A549 (cell line): Measurements from ENCODE around the gene ZCCHC24.

Experiments used
- CBX2 ChIP-seq: fragments of 200-600 bp; sonication (generic); IDR thresholded peaks from 2 replicates; pipeline ENCODE4 v1.6.1; 2016; ENCODE audit warnings: low read depth, mild to moderate bottlenecking, borderline replicate concordance
- EP300 ChIP-seq, 2 experiments: fragments of >200 bp; sonication (Bioruptor Twin); formaldehyde crosslinking; IDR thresholded peaks; 2 replicates in 1 of 2; 3 replicates in 1 of 2; pipeline ENCODE4 v1.6.1; 2016 to 2017
- MAFK ChIP-seq: fragments of 450-650 bp; IDR thresholded peaks from 2 replicates; pipeline ENCODE4 v1.6.1; 2014; ENCODE audit not compliant: partially characterized antibody
- MYC ChIP-seq: IDR thresholded peaks from 2 replicates; pipeline ENCODE4 v1.6.1; 2012; ENCODE audit warnings: mild to moderate bottlenecking, inconsistent platforms, low read length, improper control_type of control experiment, borderline replicate concordance
- POLR2A ChIP-seq: IDR thresholded peaks from 2 replicates; pipeline ENCODE4 v1.6.1; 2012; ENCODE audit warnings: mild to moderate bottlenecking, low read length
- POLR2AphosphoS2 ChIP-seq: conservative IDR thresholded peaks from 2 replicates; pipeline ENCODE4 v1.6.1; 2012; ENCODE audit warnings: low read length, improper control_type of control experiment, inconsistent platforms
- RARB ChIP-seq: fragments of 250-450 bp; sonication (Bioruptor Pico); IDR thresholded peaks from 2 replicates; pipeline ENCODE4 v1.8.0; 2021; ENCODE audit warnings: mild to moderate bottlenecking, moderate library complexity
- RFX5 ChIP-seq: fragments of 450-650 bp; IDR thresholded peaks from 2 replicates; pipeline ENCODE4 v1.7.1; 2014; ENCODE audit warnings: antibody characterized with exemption, mild to moderate bottlenecking, moderate library complexity
- TFCP2L1 ChIP-seq: fragments of 250-450 bp; sonication (Bioruptor Pico); IDR thresholded peaks from 2 replicates; pipeline ENCODE4 v1.5.0; 2021; ENCODE audit warnings: mild to moderate bottlenecking
- TF ChIP-seq, protein P1 (sequence below): fragments of 150-350 bp; IDR thresholded peaks from 2 replicates; pipeline ENCODE4 v1.6.1; 2014; ENCODE audit warnings: low read depth, mild to moderate bottlenecking, low read length
- TF ChIP-seq, protein P2 (sequence below): fragments of >200 bp; sonication (Bioruptor Twin); formaldehyde crosslinking; IDR thresholded peaks from 3 replicates; pipeline ENCODE4 v1.5.1; 2016
- TF ChIP-seq, protein P3 (sequence below): fragments of 200-600 bp; sonication (generic); IDR thresholded peaks from 2 replicates; pipeline ENCODE4 v1.6.1; 2016; ENCODE audit warnings: antibody characterized with exemption, mild to moderate bottlenecking, moderate library complexity
- TF ChIP-seq, protein P4 (sequence below): IDR thresholded peaks from 2 replicates; pipeline ENCODE4 v1.6.1; 2012
- TF ChIP-seq, protein P5 (sequence below): fragments of 450-650 bp; IDR thresholded peaks from 2 replicates; pipeline ENCODE4 v1.6.1; 2014; ENCODE audit warnings: antibody characterized with exemption

DNA sequence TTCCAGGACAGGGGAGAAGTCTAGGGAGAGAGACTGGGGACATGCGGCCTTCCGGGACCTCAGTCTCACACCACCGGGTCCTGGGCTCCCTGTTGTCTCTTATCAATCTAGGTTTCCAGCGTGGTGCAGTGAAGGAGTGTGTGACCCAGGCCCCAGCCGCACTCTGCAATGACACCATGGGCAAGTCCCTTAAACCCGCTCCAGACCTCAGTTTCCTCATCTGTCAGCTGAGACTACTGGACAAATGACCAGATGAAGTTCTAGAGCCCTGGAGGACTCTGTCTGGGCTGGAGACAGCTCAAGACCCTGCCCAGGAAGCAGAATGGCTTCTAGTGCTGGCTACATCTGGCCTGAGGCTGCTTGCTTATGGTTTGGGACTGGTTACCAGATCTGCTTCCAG, 46.8 kb upstream of the ZCCHC24 start:
- TF ChIP-seq, protein P1, sequence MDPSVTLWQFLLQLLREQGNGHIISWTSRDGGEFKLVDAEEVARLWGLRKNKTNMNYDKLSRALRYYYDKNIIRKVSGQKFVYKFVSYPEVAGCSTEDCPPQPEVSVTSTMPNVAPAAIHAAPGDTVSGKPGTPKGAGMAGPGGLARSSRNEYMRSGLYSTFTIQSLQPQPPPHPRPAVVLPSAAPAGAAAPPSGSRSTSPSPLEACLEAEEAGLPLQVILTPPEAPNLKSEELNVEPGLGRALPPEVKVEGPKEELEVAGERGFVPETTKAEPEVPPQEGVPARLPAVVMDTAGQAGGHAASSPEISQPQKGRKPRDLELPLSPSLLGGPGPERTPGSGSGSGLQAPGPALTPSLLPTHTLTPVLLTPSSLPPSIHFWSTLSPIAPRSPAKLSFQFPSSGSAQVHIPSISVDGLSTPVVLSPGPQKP = no peak
- TF ChIP-seq MYC (no peak), POLR2A (no peak), CBX2 (no peak), POLR2AphosphoS2 (no peak), RFX5 (no peak), MAFK (no peak), TFCP2L1 (CRISPR knock-in tag) (no peak), RARB (no peak), EP300 (IDR thresholded peaks at IDR 0.05) (no peak)
- TF ChIP-seq, protein P2, sequence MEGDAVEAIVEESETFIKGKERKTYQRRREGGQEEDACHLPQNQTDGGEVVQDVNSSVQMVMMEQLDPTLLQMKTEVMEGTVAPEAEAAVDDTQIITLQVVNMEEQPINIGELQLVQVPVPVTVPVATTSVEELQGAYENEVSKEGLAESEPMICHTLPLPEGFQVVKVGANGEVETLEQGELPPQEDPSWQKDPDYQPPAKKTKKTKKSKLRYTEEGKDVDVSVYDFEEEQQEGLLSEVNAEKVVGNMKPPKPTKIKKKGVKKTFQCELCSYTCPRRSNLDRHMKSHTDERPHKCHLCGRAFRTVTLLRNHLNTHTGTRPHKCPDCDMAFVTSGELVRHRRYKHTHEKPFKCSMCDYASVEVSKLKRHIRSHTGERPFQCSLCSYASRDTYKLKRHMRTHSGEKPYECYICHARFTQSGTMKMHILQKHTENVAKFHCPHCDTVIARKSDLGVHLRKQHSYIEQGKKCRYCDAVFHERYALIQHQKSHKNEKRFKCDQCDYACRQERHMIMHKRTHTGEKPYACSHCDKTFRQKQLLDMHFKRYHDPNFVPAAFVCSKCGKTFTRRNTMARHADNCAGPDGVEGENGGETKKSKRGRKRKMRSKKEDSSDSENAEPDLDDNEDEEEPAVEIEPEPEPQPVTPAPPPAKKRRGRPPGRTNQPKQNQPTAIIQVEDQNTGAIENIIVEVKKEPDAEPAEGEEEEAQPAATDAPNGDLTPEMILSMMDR = no peak
- TF ChIP-seq, protein P3, sequence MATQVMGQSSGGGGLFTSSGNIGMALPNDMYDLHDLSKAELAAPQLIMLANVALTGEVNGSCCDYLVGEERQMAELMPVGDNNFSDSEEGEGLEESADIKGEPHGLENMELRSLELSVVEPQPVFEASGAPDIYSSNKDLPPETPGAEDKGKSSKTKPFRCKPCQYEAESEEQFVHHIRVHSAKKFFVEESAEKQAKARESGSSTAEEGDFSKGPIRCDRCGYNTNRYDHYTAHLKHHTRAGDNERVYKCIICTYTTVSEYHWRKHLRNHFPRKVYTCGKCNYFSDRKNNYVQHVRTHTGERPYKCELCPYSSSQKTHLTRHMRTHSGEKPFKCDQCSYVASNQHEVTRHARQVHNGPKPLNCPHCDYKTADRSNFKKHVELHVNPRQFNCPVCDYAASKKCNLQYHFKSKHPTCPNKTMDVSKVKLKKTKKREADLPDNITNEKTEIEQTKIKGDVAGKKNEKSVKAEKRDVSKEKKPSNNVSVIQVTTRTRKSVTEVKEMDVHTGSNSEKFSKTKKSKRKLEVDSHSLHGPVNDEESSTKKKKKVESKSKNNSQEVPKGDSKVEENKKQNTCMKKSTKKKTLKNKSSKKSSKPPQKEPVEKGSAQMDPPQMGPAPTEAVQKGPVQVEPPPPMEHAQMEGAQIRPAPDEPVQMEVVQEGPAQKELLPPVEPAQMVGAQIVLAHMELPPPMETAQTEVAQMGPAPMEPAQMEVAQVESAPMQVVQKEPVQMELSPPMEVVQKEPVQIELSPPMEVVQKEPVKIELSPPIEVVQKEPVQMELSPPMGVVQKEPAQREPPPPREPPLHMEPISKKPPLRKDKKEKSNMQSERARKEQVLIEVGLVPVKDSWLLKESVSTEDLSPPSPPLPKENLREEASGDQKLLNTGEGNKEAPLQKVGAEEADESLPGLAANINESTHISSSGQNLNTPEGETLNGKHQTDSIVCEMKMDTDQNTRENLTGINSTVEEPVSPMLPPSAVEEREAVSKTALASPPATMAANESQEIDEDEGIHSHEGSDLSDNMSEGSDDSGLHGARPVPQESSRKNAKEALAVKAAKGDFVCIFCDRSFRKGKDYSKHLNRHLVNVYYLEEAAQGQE = no peak
- TF ChIP-seq, protein P4, sequence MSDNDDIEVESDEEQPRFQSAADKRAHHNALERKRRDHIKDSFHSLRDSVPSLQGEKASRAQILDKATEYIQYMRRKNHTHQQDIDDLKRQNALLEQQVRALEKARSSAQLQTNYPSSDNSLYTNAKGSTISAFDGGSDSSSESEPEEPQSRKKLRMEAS = no peak
- TF ChIP-seq, protein P5, sequence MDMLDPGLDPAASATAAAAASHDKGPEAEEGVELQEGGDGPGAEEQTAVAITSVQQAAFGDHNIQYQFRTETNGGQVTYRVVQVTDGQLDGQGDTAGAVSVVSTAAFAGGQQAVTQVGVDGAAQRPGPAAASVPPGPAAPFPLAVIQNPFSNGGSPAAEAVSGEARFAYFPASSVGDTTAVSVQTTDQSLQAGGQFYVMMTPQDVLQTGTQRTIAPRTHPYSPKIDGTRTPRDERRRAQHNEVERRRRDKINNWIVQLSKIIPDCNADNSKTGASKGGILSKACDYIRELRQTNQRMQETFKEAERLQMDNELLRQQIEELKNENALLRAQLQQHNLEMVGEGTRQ = no peak
